HG03039 (cell line): Measurements from ENCODE around the gene RPTOR.

ENCODE experiments used
- ATAC-seq: cut with Tn5 transposase; IDR thresholded peaks from one replicate; pipeline ENCODE4 v1.9.1; 2021; ENCODE audit warnings: mild to moderate bottlenecking, moderate library complexity; ENCODE audit not compliant: unreplicated experiment

The RPTOR gene

GRCh38 chr17:80881306-80881705 lies 336.7 kb downstream of the RPTOR start:
- ATAC-seq, result no peak

GRCh38 chr17:80882323-80882722 lies 337.7 kb downstream of the RPTOR start:
- no peak for ATAC-seq

- ATAC-seq, result no peak
Measured at GRCh38 chr17:80882926-80883685, 338.5 kb downstream of the RPTOR start.

- ATAC-seq, result no peak
Measured at GRCh38 chr17:80883831-80884735, 339.4 kb downstream of the RPTOR start.

GRCh38 chr17:80884811-80885210 lies 340.2 kb downstream of the RPTOR start:
- ATAC-seq, result no peak

- ATAC-seq, result no peak
Measured at GRCh38 chr17:80885947-80886582, 341.4 kb downstream of the RPTOR start.

GRCh38 chr17:80886641-80887573 lies 342.3 kb downstream of the RPTOR start:
- ATAC-seq, result no peak

- no peak for ATAC-seq
Measured at GRCh38 chr17:80887639-80888175, 343.1 kb downstream of the RPTOR start.

GRCh38 chr17:80888276-80889160 lies 343.9 kb downstream of the RPTOR start:
- no peak for ATAC-seq

GRCh38 chr17:80889231-80890195 lies 344.9 kb downstream of the RPTOR start:
- ATAC-seq, result no peak

- ATAC-seq, result no peak
Measured at GRCh38 chr17:80890196-80890920, 345.7 kb downstream of the RPTOR start.

- ATAC-seq, result no peak
Measured at GRCh38 chr17:80890921-80891396, 346.3 kb downstream of the RPTOR start.

- ATAC-seq, result peak; percentile 29
Measured at GRCh38 chr17:80891397-80892018, 346.9 kb downstream of the RPTOR start.

- peak; percentile 55 for ATAC-seq
Measured at GRCh38 chr17:80892019-80892855, 347.6 kb downstream of the RPTOR start.

- no peak for ATAC-seq
Measured at GRCh38 chr17:80892900-80893603, 348.4 kb downstream of the RPTOR start.
